Stimulated activated CD4-positive, alpha-beta T cell treated with anti-CD3 and anti-CD28 coated beads, TNF-alpha, amount 100 ng/mL, for 1 hour (primary cell): Measurements from ENCODE around the gene VNN1.
"Not testable (repeated sequence)": the region's sequence is repeated elsewhere in the genome, so short reads cannot be mapped to it uniquely, and the experiment has no call there.

Experiments
- DNase-seq, 3 donors: peaks; one replicate each; pipeline ENCODE4 v3.0.0-alpha.2; 2020; ENCODE audit warnings: low read depth in 3 of 3, low spot score in 1 of 3

Gene VNN1

DNA sequence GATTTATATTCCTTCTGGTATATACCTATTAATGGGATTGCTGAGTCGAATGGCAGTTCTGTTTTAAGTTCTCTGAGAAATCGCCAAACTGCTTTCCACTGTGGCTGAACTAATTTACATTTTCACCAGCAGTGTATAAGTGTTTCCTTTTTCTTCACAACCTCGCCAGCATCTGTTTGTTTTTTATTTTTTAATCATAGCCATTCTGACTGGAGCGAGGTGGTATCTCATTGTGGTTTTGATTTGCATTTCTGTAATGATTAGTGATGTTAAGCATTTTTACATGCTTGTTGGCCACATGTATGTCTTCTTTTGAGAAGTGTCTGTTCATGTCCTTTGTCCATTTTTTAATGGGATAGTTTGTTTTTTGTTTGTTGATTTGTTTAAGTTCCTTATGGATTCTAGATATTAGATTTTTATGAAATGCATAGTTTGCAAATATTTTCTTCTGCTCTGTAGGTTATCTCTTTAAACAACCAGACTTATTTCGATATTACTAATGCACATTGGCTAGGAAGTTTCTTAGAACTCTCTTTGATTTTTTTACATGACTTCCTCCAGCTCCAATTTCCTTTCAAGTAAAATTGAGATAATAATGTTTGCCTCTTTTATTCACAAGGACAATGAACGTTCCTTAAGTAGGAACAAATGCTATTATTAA lies 12.2 kb upstream of the VNN1 start:
- no peak for DNase-seq

DNA sequence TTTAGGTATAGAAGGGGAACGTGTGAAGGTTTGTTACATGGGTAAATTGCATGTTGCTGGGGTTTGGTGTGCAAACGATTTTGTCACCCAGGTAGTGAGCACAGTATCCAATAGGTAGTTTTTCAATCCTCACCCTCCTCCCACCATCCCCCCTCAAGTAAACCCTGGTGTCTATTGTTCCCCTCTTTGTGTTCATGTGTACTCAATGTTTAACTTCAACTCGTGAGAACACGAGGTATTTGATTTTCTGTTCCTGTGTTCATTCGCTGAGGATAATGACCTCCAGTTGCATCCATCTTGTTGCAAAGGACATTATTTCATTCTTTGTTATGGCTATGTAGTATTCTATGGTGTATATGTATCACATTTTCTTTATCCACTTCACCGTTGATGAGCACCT lies 11.6 kb upstream of the VNN1 start:
- DNase-seq, result no peak

DNA sequence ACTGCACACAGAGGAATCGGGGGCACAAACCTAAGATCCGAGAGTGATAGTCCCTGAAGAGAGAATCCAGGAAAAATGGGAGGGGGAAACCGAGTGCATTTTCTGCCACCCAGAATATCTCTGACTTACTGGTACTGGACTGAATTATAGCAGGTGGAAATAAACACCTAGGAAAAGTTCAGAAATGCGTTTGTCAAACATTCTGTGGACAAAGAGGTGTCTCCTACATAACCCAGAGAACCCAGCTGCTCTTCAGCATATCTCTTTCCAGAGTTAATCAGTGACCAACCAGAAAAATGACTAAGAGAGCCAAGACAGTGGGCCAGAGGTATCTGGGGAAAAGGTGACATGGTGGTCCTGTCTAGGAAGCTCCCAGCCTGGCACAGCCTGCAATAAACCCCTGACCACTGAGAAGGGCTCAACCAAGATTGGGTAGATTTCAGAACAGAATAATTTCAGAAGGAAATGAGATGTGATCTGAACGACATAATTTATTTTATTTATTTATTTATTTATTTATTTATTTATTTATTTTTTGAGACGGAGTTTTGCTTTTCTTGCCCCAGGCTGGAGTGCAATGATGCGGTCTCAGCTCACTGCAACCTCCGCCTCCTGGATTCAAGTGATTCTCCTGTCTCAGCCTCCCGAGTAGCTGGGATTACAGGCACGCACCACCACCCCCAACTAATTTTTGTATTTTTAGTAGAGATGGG lies 6.0 kb upstream of the VNN1 start:
- no peak for DNase-seq

DNA sequence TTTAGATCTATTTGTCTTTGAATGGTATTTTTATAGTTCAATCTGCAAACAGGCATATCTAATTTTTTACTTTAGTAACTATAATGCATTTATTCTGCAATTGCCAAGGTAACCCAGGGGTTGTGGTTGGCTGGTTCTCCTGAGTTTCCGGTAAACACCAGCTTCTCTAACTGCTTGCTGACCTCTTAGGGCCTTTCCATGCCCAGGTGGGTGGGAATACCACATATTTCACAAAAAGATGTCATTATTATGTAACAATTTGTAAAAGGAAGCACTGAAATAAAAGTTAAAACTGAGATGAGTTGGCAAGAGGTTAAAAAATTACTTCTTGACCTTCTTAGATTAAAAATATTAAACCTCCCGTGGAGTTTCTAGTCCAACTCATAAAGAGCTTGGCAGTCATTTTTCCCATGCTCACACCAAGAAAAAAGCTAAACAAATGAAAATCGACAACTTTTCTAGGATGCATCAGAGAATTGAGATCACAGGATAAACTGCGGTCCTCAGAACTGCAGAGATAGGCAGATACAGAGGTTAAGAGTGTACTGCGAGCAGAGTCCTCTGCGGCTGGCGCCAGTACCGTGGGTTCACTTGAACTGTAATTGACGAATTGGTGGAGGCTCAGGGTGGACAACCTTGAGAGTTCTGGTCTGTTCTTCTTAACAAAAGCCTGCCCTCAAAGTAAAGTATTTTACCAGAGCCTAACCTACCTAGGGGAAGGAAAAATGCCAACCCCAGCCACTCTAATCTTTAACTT lies 2.2 kb upstream of the VNN1 start:
- DNase-seq, result no peak

DNA sequence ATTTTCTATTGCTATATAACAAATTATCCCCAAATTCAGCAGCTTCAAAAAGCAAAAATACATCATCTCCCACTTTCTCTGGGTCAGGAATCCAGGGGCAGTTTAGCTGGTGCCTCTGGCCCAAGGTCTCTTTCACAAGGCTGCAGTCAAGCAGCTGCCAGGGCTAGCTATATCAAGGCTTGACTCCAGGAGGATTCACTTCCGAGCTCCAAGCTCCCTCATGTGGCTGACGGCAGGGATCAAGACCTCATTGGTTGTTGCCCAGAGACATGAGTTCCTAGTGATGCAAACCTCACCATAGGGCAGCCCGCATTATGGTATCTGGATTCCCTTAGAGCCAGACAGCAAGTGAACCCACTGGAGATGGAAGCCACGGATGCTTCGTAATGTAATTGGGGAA lies 1.3 kb upstream of the VNN1 start:
- DNase-seq, result no peak

DNA sequence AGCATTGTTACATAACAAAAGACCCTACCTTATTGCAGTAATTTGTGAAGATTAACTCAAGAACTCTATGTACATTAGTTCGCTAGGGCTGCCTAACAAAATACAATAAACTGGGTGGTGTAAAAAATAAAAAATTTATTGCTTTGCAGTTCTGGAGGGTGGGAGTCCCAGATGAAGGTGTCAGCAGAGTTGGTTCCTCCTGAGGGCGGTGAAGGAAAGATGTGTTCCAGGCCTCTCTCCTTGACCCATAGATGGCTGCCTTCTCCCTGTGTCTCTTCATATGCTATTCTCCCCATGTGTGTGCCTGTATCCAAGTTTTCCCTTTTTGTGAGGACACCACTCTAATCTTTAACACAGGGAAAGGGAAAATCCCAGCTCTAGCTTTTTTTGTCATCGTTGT lies 305 bp upstream of the VNN1 start:
- DNase-seq, result no peak

DNA sequence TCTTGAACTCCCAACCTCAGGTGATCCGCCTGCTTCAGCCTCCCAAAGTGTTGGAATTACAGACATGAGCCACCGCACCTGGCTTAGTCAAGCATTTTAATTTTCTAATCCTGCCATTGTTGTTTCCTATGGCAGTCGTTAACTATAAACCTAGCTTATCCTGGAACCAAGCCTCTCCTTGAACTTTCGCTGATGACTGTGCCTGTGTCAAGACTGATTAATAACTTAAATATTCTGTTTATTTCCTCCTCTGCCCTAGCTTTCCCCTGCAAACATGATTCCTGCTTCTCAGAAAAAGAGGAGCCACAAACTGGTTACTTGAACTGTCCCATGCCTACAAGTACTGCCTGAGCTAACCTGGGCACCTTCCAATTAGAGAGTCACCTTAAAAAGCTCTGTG lies 1.5 kb downstream of the VNN1 start:
- DNase-seq, result no peak

DNA sequence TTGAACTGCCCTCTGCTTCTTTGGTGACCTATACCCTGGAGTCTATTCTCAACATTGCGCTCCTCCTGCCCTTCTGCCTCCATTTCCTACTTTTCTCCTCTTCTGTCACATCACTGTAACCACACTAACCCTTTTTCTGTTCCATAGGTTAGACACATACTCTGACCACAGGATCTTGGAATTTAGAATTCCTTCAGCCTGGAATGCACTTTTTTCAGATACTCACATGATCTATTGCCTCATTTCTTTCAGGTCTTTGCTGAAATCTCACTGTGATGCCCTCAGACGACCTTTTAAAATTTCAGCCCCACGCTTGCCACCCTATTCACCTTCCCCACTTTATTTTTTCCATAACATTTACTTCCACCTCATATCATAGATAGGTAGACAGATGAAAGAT lies 5.1 kb downstream of the VNN1 start:
- DNase-seq, result no peak

DNA sequence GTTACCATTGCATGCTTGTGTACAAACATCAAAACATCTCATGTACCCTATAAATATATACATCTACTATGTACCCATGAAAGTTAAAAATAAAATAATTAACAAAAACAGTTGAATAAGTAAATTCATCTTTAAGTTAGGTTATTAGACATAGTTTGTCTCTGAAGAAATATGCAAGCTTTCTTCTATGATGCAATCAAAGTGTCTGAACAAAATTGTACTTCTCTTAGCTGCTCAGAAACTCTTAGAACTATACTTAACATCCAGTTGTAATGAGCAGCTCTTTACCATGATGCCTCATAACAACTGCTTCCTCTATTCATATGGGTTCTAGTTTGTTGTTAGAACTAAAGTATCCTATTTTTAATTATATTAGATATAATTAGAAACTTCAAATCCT lies 5.9 kb downstream of the VNN1 start:
- no peak for DNase-seq

DNA sequence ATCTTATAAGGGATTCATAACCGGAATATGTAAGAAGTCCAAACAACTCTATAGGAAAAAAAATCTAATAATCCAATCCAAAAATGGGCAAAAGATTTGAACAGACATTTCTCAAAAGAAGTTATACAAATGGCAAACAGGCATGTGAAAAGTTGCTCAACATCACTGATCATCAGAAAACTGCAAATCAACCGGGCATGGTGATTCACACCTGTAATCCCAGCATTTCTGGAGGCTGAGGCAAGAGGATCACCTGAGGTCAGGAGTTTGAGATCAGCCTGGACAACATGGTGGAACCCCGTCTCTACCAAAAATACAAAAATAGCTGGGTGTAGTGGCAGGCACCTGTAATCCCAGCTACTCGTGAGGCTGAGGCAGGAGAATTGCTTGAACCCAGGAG lies 7.1 kb downstream of the VNN1 start:
- not testable (repeated sequence) for DNase-seq

DNA sequence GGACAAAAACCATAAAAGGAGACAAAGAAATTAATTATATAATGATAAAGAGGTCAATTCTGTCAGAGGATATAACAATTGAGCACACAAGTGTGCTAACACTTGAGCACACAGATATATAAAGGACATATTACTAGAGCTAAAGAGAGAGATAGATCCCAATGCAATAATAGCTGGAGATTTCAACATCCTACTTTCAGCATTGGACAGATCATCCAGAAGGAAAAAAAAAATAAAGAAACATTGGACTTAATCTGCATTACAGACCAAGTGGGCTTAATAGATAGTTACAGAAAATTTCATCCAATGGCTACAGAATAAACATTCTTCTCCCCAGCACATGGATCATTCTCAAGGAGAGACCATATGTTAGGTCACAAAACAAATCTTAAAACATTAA lies 9.9 kb downstream of the VNN1 start:
- DNase-seq, result no peak

DNA sequence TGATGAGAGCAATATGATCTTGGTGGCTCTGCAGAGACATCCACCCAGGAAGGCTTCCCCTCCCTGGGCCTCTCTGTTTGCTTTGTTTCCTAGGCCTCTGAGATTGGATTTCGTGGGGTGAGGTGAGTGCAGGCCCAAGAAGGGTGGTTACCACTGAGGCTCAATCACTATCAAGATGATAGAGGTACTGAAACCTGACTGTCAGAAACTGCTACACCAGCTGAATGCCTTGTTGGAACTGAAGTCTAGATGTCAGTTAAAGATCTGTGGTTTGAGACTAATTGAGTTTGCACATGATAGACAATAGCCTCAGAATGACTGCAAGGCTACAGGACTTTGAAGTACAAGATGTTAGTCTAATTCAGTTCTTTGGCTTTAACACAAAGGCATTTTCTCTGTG lies 15.2 kb downstream of the VNN1 start:
- DNase-seq, result no peak

DNA sequence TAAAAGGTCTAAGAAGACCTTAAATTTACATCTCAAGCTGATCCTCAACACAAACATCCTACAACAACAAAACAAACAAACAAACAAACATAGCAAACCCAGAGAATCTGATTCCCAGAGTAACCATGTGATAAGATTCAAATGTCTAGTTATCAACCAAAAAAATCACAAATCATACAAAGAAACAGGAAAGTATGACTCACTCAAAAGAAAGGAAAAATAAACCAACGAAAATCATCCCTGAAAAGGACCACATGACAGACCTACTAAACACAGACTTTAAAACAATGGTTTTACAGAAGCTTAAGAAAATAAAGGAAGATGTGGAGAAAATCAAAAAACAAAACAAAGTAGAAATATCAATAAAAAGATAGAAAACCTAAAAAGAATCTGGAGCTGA lies 18.1 kb downstream of the VNN1 start:
- DNase-seq, result no peak

DNA sequence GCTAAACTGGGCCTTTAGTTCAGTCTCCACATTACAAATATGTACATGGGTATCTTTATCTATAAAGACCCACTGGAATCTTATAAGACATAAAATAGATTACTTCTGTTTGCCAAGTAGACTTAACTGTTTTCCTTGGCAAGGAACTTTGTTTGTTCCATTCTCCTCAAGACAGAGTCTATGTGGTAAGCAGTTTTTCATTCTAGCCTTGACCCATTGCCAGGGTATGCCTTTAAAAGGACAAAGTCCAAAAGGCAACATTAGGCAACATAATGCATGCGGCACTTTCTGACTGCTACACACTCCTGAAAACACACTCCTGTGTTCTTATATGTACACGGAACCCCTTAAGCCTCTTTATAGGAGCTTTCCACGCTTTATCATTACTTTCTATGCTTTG lies 20.4 kb downstream of the VNN1 start:
- DNase-seq, result no peak

DNA sequence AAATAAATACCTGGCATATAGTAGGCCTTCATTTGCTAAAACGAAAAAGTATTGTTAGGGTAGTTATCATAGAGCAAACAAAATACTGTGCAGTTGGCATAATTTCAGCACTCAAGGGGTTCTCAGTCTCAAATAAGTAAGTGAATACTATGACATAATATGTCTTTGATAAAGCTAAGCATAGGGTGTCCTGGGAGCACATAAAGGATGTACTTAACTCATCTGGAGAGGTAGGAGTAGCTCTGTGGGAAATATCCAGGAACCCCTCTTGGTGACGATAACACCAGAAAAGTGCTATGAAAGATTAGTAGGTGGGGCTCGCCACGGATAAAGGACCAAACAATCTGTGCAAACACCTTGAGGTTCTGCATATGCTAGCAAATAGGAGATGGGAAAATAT lies 23.2 kb downstream of the VNN1 start:
- DNase-seq, result no peak

DNA sequence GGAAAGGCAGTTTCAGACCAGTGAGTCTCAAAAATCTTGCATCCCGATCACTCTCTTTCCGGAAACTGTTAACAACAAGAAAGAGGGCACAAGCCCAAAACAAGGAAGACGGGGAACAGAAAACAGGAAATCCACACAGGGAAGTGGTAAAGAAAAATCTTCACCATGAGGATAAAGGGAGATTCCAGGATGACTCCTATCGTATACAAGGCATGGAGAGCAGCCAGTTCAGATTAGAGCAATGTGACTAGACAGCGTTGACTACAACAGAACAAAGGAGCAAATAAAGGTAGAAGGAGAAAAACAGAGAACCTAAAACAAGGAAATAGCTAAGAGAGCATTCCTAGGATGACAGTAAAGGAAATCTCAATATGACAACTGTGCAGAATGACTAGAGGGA lies 26.5 kb downstream of the VNN1 start:
- DNase-seq, result no peak

DNA sequence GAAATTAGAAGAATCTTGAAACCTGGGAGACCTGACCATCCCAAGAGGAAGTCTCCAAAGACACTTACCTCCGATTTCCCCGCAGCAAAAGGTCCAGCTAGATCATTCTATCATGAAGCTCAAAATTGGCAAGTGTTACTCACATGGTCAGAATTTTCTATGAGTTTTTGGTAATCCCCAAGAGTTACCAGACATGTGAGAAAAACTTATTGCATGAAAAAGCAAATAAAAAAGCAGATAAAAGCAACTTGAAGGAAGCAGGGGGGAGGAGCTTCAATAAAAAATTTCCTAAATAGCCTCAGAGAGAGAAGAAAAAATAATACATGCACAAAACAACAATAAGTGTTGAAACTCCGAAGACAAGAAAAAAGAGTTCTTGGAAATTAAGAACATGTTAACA lies 27.3 kb downstream of the VNN1 start:
- DNase-seq, result no peak

DNA sequence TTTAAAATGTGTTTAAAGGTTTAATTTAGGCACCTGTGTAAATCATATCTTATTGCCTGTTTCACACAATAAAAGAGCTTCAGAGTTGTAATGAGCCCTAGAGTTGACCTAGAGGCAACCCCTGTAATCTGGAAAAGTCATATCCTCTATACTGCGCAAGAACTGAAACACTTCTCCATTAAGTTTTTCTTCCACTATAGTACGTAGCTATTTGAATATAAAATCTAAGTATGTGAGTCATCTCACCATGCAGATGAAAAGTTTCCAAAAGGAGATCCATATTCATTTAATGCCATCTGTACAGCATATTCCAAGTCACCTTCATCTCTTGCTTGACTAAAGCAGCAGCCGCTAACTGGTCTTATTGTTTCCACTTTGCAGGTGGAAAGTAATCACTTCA lies 28.8 kb downstream of the VNN1 start:
- DNase-seq, result no peak

DNA sequence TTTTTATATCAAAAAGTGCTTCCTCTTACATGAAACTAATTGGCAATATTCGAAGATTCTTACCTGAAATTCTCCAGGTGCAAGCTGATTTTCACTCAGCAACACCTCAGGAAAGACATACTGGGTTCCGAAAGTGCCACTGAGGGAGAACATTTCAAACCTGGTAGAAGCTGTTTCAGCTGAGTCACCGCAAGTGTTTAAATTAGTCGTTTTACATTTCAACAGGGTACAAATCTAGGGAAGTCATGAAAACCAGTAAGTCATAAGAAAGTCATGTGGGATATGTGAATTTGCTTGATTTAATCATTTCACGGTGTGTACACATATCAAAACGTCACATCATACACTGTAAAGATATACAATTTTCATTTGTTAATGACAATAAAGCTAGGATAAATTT lies 29.6 kb downstream of the VNN1 start:
- DNase-seq, result no peak

DNA sequence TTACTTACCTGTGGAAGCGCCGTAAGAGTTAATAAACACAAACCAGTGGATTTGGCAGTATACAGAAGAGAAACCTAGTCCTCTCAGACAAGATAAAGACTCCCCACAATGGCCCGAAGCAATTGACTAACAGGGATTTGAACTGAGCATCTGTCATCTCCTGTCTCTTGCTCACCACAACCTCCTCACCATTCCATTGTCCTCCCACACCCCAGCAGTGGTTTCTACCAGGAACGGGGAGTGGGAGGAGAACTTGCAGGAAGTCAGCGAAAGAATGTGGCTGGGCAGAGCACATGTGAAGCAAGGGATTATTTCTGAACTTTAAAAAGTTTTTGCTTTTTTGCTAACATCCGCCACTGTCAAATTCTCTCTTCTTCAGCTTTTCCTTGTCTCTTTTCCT lies 30.3 kb downstream of the VNN1 start:
- DNase-seq, result no peak

DNA sequence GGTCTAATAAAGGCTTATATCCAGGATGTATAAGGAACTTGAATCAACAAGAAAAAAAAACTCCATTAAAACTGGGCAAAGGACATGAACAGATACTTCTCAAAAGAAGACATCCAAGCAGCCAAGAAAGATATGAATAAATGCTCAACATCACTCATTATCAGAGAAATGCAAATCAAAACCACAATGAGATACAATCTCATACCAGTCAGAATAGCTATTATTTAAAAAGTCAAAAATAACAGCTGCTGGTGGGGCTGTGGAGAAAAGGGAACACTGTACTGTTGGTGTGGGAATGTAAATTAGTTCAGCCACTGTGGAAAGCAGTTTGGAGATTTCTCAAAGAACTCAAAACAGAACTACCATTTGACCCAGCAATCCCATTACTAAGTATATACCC lies 34.8 kb downstream of the VNN1 start:
- DNase-seq, result not testable (repeated sequence)

DNA sequence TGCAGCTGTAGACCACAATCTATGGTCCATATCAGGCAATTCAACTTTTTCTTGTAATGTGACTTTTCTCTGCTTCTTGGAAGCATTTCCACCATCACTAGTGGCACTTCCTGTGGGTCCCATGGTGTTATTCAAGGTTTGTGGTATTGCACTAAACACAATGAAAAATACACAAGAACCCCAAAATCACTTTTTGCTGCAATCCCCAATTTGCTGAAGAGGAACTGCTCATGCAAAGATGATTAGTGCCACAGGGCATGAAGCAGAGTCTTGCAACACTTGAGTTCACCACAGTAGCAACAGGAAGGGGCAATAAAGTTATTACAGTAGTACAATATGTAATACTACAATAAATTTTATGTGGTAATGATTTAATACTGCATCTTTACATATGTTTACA lies 38.1 kb downstream of the VNN1 start:
- no peak for DNase-seq

DNA sequence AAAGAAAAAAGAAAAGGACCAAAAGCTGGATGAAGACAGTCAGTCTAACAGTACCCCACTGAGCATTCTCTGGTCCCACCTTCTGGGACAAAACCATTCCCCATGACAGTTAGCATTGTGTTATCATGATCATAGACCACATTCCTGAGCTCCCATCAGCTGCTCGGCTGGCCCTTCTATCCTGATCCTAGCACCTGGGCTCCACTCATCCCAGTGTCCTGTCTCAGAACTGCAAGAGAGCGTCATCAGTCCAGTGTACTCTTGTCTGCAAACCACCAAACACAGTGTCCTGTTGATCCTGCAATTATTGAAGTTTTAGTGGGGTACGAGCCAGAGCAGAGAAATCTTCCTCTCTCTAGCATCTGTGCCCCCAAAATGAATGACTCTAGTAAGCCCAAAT lies 38.9 kb downstream of the VNN1 start:
- DNase-seq, result no peak
